Stimulated activated CD8-positive, alpha-beta memory T cell treated with anti-CD3 and anti-CD28 coated beads, Interleukin-12 subunit alpha, Interleukin-12 subunit beta, amount 100 ng/mL, for 4 hours (primary cell): ENCODE measurements around the gene SPINT2.

Experiments
- DNase-seq: peaks from one replicate; pipeline ENCODE4 v3.0.0-alpha.2; 2020; ENCODE audit warnings: low read depth

The SPINT2 gene

DNA sequence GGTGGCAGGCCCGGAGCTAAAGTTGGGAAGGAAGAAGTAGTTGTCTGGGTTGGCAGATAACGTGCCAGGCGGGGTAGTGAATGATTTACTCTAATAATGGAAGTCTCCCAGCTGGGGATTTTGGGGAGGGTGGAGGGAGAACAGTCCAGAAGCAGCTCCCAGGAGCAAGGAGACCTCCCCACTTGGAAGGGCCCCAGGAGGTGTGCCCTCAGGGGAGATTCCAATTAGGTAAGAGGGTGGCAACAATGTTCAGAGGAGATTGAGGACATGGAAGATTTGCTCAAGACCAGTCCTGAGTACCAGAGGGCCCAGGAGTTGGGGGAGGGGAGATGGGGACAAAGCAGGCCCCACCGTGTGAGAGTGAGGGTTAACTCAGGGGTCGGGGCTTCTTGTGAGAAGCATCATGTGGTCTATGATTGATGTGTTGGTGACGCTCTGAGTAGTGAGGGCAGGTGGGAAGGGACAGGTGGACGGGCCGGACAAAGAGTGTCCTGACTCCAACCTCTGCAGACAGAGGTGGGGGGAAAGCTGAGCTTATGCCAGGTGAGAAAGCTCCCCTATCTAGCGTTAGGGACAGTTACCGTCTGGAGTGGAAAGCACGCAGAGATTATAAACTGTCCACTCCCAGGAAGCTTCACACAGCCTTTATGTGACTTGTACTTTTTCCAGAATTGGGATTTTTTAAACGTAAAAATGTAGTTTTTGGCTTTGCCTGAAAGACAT lies 3.5 kb downstream of the SPINT2 start:
- no peak for DNase-seq

GRCh38 chr19:38268539-38268938 lies 4.2 kb downstream of the SPINT2 start:
- no peak for DNase-seq

GRCh38 chr19:38270587-38271167 lies 6.3 kb downstream of the SPINT2 start:
- no peak for DNase-seq

DNA sequence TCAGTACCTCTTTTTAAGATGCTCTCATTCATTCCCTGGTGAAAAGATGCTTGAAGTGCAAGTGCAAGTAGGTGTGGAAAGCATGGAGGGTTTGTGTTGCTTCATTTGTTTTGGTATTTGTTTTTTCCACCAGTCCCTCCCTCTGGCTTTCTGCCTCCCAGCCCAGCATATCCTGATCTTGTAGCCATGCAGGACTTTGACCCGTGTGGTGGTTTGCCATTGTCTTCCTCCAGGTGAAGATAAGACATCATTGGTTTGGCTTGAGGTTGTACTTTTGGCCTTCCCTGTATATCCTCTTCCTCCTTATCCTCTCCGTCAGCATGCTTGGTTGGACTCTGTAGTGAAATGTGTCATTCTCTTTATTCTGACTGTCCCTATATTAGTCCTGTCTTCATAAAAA lies 9.1 kb downstream of the SPINT2 start:
- no peak for DNase-seq

- DNase-seq = no peak
Measured at GRCh38 chr19:38274739-38275138, 10.4 kb downstream of the SPINT2 start.

- no peak for DNase-seq
Measured at GRCh38 chr19:38276942-38277517, 12.7 kb downstream of the SPINT2 start.

GRCh38 chr19:38277549-38277948 lies 13.2 kb downstream of the SPINT2 start:
- no peak for DNase-seq

GRCh38 chr19:38277969-38278680 lies 13.8 kb downstream of the SPINT2 start:
- DNase-seq = no peak

DNA sequence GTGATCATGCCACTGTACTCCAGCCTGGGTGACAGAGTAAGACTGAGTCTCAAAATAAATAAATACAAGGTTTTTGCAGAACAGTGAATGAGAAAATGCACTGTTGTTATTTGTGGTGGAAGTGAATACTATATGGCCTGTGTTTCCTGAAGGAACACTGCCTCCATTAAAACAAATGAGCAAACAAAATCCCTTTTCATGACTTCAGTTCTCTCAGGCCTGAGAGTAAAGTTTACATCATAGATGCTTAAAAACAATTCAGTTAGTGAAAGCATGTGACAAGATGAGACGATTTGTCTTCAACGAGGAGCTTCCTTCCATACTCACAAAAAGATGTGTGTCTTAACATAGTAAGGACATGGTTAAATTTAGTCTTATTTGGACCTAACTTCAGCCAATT lies 14.4 kb downstream of the SPINT2 start:
- no peak for DNase-seq

DNA sequence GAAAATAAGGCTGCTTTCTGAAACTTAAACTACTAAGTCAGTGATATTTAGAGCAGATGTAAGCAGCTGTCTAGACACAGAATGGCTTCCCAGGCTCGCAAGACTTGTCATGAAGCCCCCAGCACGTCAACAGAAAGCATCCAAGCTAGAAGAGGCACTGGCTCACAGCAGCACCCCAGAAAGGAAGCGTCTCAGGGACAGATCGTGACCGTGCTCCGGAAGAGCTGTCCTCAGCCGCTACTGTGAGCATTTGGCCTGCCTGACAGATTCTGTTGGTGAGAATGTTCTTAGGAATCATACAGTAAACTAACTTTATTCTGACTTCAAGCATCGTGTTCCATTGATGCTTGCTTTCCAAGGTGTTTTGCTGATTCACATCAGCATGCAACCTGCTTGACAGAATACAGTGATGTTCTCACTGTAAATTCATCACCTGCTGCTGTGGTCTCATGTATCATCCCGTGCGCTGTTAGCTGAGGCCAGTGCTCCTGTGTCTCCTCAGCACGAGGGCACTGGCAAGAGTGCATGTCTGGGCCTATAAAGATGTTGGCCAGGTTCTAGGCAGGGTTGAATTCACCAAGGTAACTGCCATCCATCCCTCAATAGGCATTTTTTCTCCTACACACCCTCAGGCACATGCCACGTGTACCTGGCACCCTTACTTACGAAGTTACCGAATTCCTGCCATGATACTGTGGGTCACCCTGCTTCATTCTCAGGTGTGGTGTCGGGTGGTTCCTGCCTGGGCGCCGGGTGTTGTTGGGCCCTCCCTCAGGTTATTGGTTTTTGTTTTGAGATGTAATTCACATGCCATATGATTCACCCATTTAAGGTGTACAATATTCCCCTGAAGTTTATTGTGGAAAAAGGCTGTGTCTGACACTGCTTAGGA lies 15.9 kb downstream of the SPINT2 start:
- DNase-seq = no peak

- DNase-seq = no peak
Measured at GRCh38 chr19:38281811-38282566, 17.6 kb downstream of the SPINT2 start.

DNA sequence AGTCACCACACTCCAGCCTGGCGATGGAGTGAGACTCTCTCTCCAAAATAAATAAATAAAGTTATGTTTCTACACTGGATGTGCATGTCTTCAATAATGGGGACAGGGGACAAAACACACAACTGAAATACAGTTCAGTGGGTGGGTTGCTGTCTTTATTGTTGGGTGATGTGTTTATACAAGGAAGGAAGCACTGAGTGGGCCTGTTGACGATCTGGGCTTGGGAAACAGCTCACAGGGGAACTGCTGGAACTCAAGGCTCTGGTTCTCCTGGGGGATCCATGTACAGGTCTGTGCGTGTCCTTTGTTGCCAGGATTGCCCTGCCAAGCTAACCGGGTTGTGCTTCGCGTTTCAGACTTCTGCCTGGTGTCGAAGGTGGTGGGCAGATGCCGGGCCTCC lies 18.9 kb downstream of the SPINT2 start:
- DNase-seq = no peak

GRCh38 chr19:38284422-38284821 lies 20.0 kb downstream of the SPINT2 start:
- DNase-seq = no peak

- DNase-seq = no peak
Measured at GRCh38 chr19:38285567-38285966, 21.2 kb downstream of the SPINT2 start.

- DNase-seq = no peak
Measured at GRCh38 chr19:38287604-38288003, 23.2 kb downstream of the SPINT2 start.

DNA sequence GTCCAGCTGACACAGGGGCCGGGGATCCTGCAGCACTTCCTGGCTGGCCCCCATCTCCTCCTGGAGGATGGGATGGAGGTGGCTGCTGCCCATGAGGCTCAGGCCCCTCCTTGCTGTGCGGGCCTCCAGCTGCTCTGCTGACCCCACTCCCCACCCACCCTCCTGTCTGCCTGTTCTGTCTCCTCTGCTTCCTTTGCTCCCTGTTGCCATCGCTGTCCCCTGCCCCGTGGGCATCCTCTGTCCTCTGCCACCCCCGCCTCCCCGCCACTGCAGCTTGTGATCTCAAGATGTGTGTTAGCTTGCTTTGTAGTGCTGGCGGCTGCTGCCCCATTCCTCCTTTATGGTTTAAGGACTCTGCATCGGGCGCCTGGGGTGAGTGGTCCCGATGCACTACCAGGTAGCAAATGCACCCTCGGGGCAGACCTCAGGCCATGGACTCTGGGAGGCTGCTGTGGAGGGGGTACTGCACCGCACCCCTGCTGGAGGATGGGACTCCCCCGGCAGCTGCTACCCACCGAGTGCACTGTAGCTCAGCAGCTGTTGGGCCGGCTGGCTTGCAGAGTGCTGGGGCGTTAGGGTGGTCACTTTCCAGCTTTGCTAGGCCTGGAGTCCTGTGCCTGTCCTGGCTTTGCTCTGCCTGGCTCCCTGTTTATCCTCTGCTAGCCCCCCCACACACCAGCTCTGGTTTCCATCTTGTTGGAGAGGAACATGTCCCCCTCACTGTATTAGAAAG lies 23.9 kb downstream of the SPINT2 start:
- DNase-seq = no peak

GRCh38 chr19:38289955-38290354 lies 25.6 kb downstream of the SPINT2 start:
- DNase-seq = no peak

DNA sequence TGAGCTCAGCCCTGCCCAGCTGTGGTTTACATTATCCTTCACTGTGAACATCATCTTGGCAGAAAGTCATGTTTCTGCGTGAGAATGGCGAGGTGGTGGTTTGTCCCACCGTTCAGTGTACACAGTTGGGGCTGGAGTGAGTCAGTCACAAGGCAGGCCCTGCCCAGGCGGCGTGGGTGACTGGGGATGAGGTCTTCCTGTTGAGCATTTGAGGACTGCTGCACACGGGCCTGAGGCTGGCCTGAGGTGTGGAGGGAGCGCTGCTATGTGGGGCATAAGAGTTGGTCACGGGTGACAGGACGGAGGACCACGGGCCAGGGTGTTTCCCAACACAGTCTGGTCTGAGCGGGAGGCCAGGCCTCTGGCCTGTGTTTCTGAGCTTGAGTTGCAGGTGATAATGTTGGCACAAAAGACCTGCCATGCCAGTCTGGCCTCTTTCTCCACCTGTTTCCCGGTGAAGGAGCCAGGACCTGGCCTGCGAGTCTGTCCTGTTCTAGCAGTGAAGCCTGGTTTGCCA lies 26.3 kb downstream of the SPINT2 start:
- no peak for DNase-seq

DNA sequence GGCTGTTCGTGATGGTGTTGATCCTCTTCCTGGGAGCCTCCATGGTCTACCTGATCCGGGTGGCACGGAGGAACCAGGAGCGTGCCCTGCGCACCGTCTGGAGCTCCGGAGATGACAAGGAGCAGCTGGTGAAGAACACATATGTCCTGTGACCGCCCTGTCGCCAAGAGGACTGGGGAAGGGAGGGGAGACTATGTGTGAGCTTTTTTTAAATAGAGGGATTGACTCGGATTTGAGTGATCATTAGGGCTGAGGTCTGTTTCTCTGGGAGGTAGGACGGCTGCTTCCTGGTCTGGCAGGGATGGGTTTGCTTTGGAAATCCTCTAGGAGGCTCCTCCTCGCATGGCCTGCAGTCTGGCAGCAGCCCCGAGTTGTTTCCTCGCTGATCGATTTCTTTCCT lies 27.5 kb downstream of the SPINT2 start:
- no peak for DNase-seq

- no peak for DNase-seq
Measured at GRCh38 chr19:38293281-38293680, 28.9 kb downstream of the SPINT2 start.
